GM18873 (cell line): ENCODE data around the gene GADL1.

Experiments used
- ATAC-seq: cut with Tn5 transposase; IDR thresholded peaks from one replicate; pipeline ENCODE4 v1.9.1; 2021; ENCODE audit warnings: mild to moderate bottlenecking, moderate library complexity, moderate number of reproducible peaks; ENCODE audit not compliant: unreplicated experiment, low FRiP score

Gene GADL1

GRCh38 chr3:30819067-30819798 lies 75.2 kb downstream of the GADL1 start:
- ATAC-seq = no peak

- no peak for ATAC-seq
These were observed 80.7 kb downstream of the GADL1 start for GRCh38 chr3:30813734-30814133.

DNA sequence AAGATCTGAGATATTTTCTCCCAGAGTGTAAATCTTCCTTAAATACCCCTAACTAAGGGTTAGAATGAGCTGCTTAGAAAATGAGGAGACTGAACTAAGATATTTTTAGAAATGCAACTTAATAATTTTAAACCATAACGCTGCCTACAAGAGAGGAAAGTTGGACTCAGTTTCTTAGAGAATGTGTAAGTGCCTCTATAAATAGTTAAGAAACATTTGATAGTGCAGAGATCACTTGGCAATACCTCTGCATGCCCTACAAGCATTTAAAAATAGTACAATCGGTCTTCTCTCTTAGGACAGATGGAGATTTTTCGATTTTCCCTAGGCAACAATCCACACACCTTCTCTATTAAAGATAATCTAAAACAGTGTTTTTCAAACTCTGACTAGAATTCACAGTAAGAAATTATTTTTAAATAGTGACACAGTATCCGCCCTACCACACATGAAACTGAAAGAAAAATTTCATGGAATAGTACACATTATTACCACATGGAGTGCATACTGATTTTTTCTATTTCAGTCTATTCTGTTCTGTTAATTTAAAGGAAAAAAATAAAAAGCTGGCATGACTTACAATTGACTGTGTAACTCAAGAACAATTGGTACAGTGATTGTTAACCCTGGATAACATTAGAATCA lies 83.2 kb downstream of the GADL1 start:
- no peak for ATAC-seq

DNA sequence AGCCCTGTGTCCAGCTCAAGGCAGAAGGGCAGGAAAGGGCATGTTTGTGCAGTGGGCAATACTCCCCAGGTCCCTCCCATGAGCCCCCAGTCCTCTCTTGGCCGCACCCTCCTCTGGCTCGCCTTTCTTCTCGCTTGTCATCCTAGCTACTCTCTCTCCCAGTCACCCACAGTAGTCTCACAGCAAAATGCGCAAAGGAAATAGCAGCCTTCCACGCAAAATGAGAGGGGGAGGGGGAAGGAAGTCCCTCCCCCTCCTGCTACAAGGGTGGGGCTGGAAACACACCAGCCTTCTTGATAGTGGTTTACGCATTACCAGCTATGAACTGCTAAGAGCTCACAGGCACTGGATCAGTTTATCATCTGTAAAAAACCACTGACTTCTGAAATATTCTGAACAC lies 83.8 kb downstream of the GADL1 start:
- ATAC-seq = no peak

- no peak for ATAC-seq
These were observed 88.8 kb downstream of the GADL1 start for GRCh38 chr3:30805695-30806094.

GRCh38 chr3:30804984-30805383 lies 89.5 kb downstream of the GADL1 start:
- no peak for ATAC-seq

DNA sequence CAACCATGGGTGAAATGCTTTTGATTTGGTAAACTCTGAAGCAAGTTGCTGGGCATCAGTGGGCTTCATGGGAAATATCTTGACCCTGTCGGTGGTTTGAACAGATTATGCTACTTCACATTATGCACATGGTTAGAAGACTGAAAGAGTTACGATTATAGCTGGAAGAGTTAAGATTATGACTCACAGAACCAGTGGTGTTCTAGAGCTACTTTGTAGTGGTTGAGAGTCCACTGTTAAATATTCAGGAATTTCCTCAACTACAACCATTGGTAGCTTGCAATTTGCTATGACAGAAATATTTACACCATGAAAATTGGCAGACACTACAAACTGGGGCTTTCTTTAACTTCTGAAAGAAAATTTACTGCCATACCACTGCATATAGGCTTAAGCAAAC lies 99.3 kb downstream of the GADL1 start:
- no peak for ATAC-seq

DNA sequence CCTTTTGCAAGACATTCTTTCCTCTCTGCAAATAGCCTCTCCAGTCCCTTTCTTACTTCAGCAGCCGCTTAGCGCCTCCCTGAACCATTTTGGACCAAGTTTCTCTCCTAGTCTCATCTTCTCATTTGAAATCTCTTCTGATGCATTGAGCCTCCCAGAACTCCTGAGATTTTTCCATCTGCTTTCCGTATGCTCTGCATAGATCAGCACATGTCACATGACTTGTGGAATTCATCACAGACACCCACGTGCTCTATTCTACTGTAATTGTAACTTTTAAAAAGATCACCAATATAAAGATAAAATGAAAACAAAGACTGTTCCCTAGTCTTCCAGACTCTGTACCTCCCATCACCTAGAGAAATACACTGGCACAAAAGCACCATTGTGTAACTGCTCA lies 100.7 kb downstream of the GADL1 start:
- no peak for ATAC-seq

- ATAC-seq = no peak
These were observed 104.3 kb downstream of the GADL1 start for GRCh38 chr3:30790150-30790549.

DNA sequence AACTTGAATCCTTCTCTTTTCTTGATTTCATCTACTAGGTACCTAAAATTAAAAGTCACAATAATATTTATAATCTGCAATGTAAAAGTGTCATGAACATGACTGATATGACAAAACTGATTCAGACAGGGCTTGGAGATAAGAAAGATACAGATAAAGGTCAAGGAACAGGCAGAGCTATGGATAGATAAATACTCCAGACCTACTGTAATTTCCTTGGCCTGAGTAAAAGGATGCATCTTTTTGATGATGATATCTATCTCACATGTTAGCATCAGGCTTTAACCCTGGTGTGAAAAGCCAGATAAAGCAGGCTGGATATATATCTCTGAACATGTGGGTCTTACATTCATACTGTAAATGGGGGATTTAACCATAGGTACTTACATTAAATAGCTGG lies 108.1 kb downstream of the GADL1 start:
- ATAC-seq = no peak

DNA sequence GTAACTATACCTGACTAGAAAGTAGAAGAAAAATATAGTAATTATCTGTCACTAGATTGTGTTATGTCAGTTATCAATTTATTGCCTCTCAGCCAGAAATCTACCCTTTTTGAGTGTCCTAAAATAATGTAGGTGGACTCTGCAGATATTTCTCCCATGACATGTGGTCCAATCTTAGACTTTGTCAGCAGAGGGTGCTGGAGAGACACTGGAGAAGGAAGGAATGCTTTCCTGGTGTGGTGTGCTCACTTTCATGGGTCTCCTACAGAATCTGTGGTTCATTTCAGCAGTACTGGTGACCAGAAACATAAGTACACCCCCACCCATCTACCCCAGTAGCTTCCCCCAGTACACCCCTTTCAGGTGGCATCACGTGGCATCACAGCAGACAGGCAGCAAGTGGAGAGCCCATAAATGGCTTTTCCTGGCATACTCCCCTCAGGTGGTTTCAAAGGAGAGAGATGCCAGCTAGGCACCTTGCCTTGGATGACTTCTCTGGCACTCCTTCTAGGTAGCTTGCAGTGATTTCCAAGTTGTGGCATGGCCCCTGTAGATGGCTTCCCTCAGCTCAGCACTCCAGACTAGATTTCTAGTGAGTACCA lies 114.7 kb downstream of the GADL1 start:
- no peak for ATAC-seq

DNA sequence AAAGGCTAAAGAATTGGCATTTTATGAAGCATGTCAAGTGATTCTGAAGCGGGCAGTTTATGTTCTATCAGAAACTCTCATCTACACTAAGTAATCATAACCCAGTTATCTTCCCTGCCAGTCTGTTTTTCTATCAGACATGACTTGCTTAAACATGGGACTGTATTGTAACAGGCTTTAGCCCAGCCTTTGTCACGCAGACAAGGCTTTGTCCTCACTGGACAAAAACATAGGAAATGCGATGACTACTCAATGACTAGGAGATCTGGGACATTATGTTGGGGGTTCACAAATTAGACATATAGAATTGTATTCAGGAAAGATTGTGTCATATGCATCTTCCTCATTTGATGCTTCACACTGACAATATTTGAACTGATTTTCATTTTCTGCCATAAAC lies 115.5 kb downstream of the GADL1 start:
- no peak for ATAC-seq

GRCh38 chr3:30777426-30778113 lies 116.9 kb downstream of the GADL1 start:
- ATAC-seq = no peak

DNA sequence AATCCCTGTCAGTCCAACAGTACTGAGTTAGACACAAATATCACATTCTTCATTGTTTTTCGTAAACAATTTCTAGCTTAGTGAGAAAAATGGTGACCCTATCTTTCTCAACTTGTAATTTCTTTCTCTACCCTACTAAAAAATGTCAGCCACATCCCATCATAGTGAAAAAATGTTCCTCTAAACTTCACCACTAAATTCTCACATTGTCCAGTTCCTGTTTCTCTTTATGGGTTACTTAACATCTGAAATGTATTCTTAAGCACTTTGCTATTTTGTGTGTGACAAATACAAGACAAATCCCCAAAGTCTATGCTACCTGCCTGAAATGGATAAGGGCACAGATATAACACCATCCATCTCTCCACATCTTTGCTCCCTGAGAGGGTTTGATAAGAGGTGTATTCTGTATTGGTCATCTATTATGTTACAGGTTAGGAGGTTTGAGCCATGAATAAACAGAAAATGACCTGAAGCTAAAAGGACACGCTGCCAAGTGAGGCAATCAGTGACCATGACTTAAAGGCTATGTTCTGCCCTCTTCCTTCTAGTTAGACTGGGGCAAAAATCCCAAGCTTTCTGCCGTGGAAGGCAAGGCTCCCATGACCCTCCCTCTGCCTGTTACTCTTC lies 118.2 kb downstream of the GADL1 start:
- no peak for ATAC-seq

- no peak for ATAC-seq
These were observed 119.4 kb downstream of the GADL1 start for GRCh38 chr3:30775040-30775439.

DNA sequence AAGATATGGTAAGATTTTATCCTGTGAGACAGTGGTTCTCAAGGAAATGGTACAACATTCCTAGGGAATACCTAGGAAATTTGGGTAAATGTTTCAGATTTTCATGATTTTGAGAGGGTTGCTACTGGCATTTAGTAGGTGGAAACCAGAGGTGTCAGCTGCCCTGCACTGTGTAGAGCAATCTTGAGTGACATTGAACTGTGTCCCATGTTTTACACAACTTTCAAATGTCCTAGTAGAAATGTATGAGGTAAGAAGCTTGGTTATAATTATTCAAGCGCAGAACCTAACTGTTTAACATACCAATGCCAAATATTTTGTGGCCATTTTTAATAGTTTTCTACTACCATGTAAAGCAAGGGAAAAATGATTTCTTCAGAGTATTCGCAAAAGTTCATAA lies 120.4 kb downstream of the GADL1 start:
- no peak for ATAC-seq

DNA sequence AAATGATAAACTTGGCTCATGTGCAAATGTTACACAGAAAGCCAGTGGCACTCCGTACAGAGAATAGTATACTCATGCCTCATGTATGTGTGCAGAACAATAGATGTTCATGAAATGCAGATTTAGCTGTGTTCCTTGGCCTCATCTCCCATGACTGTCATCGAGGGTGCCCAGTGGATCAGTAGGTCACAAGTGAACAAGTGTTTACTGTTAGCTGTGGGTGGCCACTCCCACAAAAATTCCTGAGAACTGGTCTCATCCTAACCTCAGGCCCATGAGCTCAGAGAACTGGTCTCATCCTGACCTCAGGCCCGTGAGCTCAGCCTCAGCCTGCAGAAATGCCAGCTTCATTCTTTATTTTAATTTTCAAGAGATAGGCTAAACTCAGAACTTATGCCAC lies 124.1 kb downstream of the GADL1 start:
- no peak for ATAC-seq

GRCh38 chr3:30768703-30769550 lies 125.5 kb downstream of the GADL1 start:
- no peak for ATAC-seq

DNA sequence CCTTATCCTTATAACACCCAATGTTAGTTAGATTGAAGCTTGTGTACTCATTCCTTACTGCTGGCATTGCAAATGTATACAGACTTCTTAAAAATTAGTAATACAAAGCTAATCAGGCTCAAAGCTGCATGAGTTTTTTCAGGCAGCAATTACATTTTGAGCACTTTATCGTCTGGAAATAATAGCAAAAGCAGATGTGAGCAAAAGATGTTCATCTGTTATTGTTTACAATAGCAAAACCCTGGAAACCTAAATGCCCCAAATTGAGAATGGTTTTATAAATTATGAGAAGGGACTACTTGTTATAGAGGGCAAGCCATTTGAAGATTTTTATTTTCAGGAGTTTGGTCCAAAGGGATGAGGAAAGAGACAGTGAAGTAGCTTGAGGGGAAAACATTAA lies 126.4 kb downstream of the GADL1 start:
- ATAC-seq = no peak

DNA sequence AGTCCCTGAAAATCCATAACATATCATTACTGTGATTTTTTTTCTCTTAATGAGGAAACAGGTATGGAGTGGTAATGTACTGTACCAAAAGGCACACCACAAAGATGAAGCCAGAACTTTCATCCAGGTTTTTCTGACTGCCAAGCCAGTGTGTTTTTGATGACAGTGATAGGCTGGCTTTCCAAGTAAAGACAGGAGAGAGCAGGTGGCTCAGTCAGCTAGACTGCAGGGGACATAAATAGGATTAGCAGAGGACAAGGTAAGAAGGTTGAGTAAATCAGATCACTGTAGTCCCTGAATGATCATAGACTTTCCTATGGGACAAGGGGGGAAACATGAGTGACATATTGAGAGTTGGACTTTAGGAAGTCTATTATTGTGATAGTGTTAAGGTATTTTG lies 127.9 kb downstream of the GADL1 start:
- ATAC-seq = no peak
